OCI-LY7 (cell line): ENCODE measurements around the gene ST6GALNAC6.

Source experiments
- EZH2phosphoT487 ChIP-seq: fragments of 200-600 bp; sonication (generic); IDR thresholded peaks from 2 replicates; pipeline ENCODE4 v1.6.1; 2018; ENCODE audit warnings: low read depth, borderline replicate concordance, mild to moderate bottlenecking, mixed run types, antibody characterized with exemption, low read length, moderate library complexity, mixed read lengths
- TF ChIP-seq, protein P1 (sequence below): fragments of 200-600 bp; sonication (generic); conservative IDR thresholded peaks from 2 replicates; pipeline ENCODE4 v1.5.1; 2014; ENCODE audit warnings: mild to moderate bottlenecking, antibody characterized with exemption, low read length, moderate library complexity, mixed read lengths

DNA sequence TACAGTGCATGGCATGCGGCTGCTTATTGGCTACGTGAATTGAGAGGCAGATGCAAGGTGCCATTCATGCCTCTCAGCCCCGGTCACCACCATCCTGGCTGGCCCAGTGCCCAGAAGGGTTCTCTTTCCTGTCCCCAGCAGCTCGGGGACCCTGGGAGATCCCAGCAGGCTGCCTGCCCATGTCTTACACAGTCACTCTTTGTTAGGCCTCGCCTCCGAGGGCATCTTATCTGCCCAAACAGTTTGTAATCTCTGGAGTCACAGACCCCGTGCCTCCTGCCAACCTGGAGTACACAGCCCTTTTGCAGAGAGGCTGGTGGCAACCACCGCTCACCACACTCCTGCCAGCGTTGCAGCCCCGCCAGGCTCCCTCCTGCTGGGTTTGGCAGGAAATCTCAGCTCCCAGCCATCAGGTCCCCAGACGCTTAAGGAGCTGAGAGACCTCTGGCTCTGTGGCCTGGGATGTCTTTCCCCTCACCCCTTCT lies 14.9 kb downstream of the ST6GALNAC6 start:
- TF ChIP-seq, protein P1, sequence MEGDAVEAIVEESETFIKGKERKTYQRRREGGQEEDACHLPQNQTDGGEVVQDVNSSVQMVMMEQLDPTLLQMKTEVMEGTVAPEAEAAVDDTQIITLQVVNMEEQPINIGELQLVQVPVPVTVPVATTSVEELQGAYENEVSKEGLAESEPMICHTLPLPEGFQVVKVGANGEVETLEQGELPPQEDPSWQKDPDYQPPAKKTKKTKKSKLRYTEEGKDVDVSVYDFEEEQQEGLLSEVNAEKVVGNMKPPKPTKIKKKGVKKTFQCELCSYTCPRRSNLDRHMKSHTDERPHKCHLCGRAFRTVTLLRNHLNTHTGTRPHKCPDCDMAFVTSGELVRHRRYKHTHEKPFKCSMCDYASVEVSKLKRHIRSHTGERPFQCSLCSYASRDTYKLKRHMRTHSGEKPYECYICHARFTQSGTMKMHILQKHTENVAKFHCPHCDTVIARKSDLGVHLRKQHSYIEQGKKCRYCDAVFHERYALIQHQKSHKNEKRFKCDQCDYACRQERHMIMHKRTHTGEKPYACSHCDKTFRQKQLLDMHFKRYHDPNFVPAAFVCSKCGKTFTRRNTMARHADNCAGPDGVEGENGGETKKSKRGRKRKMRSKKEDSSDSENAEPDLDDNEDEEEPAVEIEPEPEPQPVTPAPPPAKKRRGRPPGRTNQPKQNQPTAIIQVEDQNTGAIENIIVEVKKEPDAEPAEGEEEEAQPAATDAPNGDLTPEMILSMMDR, result no peak
- TF ChIP-seq EZH2phosphoT487, result no peak
